ENCODE results near the gene FANCM.

Gene FANCM, protein sequence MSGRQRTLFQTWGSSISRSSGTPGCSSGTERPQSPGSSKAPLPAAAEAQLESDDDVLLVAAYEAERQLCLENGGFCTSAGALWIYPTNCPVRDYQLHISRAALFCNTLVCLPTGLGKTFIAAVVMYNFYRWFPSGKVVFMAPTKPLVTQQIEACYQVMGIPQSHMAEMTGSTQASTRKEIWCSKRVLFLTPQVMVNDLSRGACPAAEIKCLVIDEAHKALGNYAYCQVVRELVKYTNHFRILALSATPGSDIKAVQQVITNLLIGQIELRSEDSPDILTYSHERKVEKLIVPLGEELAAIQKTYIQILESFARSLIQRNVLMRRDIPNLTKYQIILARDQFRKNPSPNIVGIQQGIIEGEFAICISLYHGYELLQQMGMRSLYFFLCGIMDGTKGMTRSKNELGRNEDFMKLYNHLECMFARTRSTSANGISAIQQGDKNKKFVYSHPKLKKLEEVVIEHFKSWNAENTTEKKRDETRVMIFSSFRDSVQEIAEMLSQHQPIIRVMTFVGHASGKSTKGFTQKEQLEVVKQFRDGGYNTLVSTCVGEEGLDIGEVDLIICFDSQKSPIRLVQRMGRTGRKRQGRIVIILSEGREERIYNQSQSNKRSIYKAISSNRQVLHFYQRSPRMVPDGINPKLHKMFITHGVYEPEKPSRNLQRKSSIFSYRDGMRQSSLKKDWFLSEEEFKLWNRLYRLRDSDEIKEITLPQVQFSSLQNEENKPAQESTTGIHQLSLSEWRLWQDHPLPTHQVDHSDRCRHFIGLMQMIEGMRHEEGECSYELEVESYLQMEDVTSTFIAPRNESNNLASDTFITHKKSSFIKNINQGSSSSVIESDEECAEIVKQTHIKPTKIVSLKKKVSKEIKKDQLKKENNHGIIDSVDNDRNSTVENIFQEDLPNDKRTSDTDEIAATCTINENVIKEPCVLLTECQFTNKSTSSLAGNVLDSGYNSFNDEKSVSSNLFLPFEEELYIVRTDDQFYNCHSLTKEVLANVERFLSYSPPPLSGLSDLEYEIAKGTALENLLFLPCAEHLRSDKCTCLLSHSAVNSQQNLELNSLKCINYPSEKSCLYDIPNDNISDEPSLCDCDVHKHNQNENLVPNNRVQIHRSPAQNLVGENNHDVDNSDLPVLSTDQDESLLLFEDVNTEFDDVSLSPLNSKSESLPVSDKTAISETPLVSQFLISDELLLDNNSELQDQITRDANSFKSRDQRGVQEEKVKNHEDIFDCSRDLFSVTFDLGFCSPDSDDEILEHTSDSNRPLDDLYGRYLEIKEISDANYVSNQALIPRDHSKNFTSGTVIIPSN (N-terminal part only)

DNA sequence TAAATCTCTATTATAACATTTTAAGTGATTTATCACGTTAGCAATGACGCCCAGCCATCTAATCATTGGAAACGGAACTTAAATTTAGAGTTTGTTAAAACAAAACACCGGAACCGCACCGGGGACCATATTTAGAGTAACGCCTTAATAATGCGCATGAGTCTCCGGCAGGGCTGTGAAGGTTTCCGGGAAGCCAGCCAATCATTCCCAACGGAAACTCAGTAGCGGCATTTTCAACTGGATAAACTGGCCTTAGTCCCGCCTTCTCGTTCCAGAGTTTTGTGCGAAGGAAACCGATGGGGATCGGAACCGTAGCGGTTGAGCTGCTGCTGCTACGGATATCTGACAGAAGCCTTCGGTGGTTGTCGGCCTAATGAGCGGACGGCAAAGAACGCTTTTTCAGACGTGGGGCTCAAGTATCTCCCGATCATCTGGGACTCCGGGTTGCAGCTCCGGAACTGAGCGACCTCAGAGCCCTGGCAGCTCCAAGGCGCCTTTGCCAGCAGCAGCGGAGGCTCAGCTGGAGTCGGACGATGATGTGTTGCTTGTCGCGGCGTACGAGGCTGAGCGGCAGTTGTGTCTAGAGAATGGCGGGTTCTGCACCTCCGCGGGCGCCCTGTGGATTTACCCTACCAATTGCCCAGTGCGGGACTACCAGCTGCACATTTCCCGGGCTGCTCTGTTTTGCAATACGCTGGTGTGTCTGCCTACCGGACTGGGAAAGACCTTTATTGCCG is at the start of gene FANCM:
FANCM (plus strand) TSS at position 272 of the 737 bp plus-strand sequence; CDS start at position 374, 102 bp downstream.
- peak; percentile 74 for DNase-seq (ENCODE audit: low read depth)

DNA sequence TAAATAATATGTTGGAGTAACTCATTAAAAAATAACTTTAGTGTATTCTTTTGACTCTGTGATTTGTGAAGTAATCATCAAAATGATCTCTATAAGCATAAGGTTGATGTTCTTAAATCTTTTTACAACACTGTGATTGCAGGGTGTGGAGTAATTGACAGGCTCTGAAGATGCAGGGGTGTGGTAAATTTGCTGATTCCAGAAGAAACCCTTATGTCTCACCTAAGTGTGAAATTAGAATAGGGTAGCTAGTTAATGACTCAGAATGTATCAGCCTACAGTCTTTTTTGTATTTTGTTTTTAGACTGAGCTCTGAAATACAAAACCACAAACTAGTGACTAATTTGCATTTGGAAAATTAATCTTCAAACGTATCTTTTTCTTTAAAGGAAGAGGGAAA is 45.9 kb upstream of the FANCM start:
- no peak for DNase-seq (ENCODE audit: low read depth)

DNA sequence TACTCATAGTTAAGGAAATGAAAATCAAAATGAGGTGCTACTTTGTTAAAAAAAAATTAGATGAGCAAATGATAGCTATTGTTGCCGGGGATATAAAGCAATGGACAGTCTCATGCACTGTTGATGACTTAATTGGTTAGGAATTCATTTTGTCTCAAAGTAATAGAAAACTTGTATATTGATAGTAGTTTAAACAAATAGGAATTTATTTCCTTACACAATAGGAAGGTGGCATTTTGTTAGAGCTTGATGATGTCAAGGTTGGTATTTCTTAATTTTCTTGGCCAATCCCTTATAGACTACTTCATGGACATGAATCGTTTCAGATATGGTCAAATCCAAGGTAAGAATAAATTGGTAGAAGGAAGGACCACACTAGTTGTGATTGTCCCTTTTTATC is 44.0 kb upstream of the FANCM start:
- no peak for DNase-seq (ENCODE audit: low read depth)

DNA sequence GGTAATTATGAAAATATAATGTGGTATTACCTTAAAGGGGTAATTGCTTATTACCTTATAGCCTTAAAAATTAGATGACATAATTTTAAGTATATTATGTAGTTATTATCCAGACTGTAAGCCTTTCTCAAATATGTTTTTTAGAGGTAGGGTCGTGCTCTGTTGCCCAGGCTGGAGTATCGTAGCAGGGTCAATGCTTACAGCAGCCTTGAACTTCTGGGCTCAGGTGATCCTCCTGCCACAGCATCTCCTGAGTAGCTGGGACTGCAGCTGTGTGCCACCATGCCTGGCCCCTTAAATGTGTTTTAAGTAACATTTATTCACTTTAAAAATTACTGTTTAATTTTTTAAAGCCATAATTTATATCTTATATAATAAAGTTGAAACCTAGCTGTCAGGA is 41.5 kb upstream of the FANCM start:
- DNase-seq (ENCODE audit: low read depth), result no peak

DNA sequence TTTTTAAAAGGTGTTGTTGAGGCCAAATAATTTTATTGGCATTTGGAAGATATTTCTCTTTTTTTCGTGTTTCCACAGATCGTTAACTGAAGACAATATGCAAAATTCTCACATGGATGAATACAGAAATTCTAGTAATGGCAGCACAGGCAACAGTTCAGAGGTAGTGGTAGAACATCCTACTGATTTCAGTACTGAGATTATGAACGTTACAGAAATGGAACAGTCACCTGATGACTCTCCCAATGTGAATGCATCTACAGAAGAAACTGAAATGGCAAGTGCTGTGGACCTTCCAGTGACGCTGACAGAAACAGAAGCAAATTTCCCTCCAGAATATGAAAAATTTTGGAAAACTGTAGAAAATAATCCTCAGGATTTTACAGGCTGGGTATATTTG is 40.6 kb upstream of the FANCM start:
- no peak for DNase-seq (ENCODE audit: low read depth)

DNA sequence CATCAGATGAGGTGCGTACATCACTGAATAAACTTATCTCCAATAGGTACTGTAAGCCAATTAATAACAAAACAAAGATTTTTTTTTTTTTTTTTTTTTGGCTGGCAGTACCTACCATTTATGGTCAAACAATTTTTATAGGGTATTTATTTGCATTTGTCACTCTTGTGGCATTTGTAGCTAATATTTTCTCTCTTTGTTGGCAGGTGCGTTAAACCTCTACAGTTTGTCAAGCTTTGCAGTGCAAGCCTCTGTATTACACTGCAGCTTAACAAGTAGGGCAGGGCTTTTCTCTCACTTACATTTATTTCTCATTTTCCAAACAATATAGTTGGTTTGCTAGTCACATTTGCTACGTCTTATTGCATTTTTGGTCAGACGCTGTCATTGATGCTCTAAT is 39.5 kb upstream of the FANCM start:
- DNase-seq (ENCODE audit: low read depth), result no peak

DNA sequence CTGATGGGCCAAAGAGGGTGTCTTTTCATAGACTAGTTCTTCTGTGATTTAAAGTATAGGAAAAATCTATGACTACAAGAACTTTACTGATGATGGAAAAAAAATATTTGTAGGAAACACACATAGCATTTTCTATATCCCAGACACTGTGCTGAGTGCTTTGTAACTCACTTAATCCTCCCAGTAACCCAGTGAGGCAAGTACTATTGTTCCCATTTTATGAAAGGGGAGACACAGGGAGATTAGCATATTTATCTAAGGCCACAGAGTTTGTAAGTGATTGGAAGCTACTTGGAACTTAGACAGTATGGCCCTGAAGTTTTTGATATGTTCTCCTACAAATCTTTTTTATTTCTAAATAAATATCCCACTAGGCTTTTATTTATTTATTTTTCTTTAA is 31.9 kb upstream of the FANCM start:
- no peak for DNase-seq (ENCODE audit: low read depth)

DNA sequence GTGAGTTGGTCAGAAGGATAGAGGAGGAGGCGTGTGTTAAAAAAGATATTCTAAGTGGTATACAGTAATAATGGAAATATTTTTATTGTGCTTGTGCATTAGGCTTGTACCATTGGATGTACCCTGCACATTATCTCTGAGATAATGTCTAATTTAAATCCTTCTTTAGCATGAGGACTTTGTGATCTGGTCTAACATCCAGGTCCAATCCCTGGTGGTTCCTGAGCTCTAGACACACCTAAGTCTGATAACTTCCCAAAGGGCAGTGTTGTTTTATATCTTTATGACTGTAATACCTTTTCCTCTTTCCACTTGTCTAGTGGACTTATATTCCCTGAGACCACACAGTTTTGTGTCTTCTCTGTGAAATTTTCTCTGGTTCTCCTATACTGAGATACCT is 31.2 kb upstream of the FANCM start:
- no peak for DNase-seq (ENCODE audit: low read depth)

DNA sequence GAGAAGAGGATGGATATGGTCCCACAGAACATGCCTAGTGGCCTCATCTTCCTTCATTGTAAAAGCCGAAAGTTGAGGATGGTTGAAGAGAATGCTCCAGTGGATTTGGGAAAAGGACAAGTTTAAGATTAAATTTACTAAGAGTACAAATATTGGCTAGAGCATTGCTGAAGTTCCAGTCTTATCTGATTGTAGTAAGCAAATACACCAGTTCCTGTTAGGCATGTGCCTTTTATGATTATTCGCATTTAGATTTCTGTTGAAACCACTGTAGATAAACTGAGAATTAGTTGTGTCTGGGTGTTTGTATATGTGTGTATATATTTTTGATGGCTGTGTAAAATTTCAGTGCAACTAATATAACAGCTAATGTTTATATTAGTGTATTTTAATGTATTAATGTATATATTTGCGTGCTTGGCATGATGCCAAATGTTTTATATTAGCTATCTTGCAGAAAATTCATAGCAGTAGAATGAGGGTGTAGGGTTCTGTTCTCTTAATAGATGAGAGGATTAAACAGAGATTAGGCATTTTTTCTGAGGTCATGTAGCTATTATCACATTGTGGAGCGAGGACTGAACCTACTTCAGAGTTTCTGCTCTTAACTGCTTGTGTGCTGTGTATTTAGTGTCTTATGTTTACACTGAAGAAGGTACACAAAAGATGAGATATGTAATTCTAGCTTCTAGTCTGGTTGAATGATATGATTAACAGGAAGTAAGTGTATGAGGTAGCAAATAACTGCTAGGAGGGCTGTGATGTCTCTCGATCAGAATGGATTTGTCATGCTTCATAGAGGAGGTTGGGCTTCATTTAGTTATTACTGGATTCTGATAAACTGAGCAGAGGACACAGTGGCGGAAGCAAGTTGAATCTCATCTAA is 22.6 kb upstream of the FANCM start:
- no peak for DNase-seq (ENCODE audit: low read depth)

DNA sequence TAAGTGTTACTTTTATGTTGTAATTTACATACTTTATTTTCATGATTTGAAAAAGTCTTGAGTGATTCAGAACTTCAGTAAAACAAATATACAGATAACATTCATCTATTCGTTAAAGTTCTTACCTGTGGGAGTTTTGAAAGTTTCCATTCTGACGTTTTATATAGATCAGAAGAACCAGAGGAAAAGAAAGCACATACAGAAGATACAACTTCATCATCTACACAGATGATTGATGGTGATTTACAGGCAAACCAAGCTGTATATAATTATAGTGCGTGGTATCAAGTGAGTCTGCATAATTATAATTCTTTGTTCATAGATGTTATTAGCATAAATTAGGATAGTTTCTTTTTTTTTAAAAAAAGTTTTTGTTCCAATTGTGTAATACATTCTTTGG is 21.4 kb upstream of the FANCM start:
- no peak for DNase-seq (ENCODE audit: low read depth)

DNA sequence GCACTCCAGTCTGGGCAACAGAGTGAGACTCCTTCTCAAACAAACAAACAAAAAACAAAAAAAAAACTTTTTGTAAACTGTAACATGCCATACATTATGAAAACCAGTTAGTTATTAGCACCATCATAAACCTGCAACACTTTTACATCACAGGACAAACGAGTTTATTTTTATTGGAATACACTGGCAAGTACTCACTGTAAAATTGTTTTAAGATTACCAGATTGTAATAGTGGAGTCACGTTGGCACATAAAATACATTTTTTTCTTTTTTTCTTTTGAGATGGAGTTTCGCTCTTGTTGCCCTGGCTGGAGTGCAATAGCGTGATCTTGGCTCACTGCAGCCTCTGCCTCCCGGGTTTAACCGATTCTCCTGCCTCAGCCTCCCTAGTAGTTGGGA is 17.1 kb upstream of the FANCM start:
- DNase-seq (ENCODE audit: low read depth), result no peak

DNA sequence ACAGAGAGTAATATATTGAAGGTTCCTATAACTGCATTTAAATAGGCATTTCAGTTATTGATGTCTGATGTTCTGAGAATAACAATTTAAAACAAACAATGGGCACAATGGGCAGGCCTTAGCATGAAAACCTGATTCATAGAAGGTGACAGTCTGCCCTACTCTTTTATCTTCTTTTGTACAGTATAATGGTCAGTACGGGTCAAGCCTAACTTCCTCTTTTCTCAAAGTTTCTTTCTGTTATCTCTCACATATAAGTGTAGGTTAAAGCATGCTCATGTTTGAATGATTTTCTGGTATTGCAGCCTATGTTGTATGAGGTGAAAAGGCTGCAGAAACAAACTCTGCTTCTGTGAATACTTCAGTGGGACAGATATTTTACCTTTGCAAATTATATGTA is 15.6 kb upstream of the FANCM start:
- no peak for DNase-seq (ENCODE audit: low read depth)

DNA sequence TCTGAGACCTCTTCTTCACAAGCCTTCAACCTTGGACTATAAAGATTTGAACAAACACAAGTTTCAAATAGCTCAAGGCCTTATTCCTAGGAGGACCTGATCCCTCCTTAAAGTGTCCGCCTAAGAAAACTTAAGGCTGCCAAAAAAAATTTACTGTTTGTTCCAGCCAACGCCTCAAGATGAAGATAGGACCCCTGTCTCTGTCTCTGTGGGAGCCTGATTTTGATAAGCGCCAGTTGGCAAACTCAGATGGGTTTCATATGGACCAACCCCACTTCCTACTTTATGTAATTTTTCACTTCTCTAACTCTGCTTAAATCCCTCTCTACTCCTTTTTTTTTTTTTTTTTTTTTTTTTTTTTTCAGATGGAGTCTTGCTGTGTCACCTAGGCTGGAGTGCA is 12.5 kb upstream of the FANCM start:
- no peak for DNase-seq (ENCODE audit: low read depth)

DNA sequence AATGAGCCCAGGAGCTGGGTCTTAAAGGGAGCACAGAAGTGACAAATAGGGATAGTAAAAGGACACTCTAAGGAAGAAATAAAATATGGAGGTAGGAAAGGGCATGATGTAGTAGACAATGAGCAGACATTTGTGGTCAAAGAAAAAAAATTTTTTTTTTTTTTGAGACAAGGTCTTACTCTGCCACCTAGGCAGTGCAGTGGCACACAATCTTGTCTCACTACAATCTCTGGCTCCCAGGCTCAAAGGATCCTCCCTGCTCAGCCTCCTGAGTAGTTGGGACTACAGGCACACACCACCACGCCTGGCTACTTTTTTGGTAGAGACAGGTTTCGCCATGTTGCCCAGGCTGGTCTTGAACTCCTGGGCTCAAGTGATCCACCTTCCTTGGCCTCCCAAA is 10.0 kb upstream of the FANCM start:
- DNase-seq (ENCODE audit: low read depth), result no peak

DNA sequence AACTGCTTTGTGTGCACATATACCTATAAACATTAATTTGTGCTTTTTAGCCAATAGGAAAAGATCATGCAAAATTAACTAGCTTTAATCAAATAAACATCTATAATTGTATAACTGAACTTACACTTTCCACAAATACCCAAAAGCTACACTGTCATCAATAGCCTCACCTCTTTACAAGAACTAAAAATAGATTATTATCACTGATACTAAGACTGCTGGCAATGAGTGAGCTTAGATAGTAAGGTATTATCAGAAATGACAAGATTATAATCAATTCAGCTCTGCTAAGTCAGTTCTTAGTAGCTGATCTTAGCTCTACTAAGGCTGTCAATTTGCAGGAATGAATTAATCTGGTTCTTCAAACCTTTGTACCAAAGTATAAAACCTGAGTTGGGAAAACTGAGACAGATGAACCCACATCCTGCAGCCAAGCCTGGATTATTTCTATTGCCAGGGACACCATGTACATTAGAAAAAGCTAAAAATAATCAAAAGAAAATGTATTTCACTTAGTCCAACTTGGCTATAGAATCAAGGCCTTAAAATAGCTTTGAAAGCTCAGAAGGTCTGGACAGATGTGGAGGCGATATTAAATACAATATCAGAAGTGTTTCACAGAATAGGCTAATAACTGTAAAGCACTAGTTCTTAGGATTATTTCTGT is 6.6 kb upstream of the FANCM start:
- no peak for DNase-seq (ENCODE audit: low read depth)

DNA sequence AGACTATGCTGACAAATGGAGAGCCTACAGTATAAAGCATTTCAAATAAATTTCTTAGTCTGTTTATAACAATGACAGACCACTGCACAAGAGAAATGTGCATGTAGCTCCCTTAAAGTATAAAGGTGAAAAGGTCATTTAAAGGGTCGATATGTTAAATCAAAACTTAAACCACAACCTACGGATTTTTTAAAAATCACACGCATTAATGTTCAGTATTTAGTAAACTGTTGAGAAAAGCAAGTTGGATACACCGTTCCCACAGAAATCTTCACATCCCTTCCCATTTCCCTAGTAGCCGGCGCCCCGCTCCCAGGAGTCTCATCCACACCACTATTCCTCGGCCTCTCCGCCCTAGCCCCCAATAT is 2.1 kb upstream of the FANCM start:
- DNase-seq (ENCODE audit: low read depth), result no peak

DNA sequence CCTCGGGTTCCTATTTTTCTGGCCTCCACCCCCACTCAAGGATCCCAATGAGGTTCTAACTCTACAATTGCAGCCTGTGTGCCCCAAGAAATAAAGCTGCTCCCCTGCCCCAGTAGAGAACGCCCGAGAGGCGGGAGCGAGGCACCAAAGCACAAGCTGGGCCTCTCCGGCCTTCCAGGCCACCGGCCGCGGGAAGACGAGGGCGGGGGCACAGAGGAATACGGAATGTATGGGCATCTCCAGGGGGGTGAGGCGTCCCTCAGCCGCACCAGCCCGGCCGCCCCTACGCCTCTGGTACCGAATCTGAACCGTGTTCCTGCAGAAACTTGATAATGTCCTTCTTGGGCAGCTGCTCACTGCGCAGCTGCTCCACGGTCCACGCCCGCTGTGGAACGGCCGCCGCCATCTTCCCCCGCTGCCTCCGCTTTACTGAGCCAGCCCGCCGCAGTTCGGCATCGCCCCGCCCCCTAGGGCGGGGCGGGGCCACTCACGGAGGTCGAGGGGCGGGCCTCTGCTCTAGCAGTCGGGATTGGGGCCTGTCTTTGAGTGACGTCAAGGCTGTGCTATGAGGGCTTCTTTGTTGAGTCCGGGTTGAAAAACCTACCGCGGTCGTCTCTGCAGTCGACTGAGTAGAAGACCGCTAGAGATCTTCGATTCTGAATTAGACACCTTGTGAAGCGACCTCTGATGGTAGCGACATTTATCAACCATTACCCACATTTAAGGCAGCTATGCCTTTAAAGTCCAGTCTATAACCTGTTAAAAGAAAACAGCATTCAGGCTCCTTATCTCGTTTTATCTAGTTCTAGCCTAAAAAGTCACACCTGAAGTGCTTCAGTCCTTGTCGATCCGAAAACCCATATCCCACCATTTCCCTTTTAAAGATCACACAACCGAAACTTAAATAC is 1.4 kb upstream of the FANCM start, which contains the start of gene FKBP3:
FKBP3 (minus strand) TSS at position 431 of the 908 bp plus-strand sequence; CDS start at position 406, 25 bp downstream.
- DNase-seq (ENCODE audit: low read depth), result peak; percentile 94

DNA sequence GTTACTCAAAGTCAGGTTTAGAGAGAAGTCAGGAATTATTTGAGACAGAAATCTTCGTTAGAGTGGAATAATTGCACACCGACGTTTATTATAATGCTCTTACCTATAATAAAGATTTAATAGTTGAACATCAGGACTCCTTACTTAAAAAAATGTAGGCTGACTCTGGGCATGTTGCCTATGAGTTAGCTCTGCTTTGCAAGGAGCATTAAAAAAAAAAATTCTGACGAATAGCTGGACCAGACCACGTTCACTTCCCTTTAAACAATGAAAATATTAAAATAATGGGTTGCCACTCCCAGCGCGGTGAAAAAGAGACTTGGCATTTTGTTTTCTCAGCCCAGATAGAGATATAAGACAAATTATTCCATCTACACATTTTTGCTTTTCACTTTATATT is 574 bp upstream of the FANCM start:
- DNase-seq (ENCODE audit: low read depth), result no peak

DNA sequence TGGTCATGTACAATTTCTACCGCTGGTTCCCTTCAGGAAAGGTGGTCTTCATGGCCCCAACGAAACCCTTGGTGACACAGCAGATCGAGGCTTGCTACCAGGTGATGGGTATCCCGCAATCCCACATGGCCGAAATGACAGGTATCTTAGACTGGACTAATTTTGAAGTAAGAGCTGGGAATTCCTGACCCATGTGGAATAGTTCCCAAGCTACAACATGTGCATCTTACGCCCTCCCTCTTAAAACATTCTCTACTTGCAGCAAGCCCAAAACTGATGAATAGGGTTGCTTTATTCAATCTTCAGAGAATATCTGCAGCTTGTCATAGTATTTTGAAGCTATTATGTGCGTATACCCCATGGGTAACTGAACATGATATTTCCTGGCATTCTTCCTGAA is 669 bp downstream of the FANCM start:
- no peak for DNase-seq (ENCODE audit: low read depth)
